ENCODE data around the gene TERB1. TPM values are rescaled to one million over a fixed set of nuclear protein-coding genes. Genes with fewer than 3 reads are reported as not detected.
A peak's percentile ranks its signal among the peaks of the same experiment; 100 is the strongest.

TERB1 gene
- polyA plus RNA-seq, 1 of the 3 experiments (the other 2 are of a cell fraction), result 0.08 TPM

DNA sequence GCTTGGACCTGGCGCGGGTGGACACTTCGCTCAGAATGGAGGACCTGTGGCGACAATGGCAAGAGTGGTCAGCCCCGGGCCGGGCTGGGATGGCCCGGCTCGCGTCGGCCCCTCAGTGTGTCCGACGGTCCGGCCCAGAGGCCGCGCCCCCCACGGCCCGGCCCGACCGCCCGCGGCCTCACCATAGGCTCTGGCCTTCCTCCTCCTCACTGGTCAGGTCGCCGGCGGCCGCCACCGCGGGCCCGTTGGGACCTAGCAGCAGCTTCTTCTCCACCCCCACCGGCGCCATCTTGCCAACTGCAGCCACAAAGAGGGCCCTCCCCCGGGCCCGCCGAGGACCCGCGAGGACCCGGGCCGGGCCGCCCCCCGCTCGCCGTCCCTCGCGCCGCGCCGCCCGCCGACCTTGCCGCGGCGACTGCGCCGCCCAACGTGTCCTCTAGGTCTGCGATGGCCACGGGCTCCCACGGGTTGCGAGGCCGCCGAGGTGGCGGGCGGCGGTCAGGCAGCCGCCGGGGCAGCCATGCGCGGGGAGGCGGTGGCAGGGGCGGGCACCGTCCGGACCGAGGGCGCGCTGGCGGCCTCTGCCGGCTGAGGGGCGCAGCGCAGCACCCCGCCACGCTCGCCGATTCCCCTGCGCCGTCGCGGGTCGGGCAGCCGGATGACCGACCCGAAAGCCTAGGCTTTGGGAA is 49.9 kb downstream of the TERB1 start, which contains the start of gene DYNC1LI2:
TSS of gene DYNC1LI2 (minus strand) at position 307 of the 689 bp plus-strand sequence. CDS start at position 289, 18 bp downstream.
- Histone ChIP-seq H3K4me1 (ENCODE audit: control insufficient read depth in 1 of 2, insufficient read depth in 2 of 2, low read depth in 1 of 2, low read length in 1 of 2) (peaks cover 15 to 17% of the 10 kb centered on the region in 2 experiments; a peak in 2 of 4 replicates), H3K4me3 (ENCODE audit: low read depth in 2 of 2, low read length in 1 of 2) (peak within 1 kb of the TSS; percentile 87 to 91), H3K36me3 (replicated peaks in 1 of 2; ENCODE audit: control insufficient read depth in 1 of 2, insufficient read depth in 2 of 2, low read length in 1 of 2) (peaks cover 18 to 33% of the 10 kb centered on the region in 2 experiments), H3F3A (replicated peaks; ENCODE audit: insufficient read depth) (no peaks in the 10 kb centered on the region), H4K20me1 (ENCODE audit: insufficient read depth) (peaks cover 36% of the 10 kb centered on the region), H3K9me3 (no peaks in the 10 kb centered on the region), H3K9ac (peak within 1 kb of the TSS; percentile 99), H3K9me2 (no peaks in the 10 kb centered on the region), H3K79me2 (ENCODE audit: insufficient read depth) (peaks cover 49% of the 10 kb centered on the region), H2AFZ (ENCODE audit: low read depth) (peak within 1 kb of the TSS; percentile 85), H3K27ac (ENCODE audit: low read depth in 2 of 2, low read length in 1 of 2) (peak within 1 kb of the TSS; percentile 75 to 92), H3K4me2 (peak within 1 kb of the TSS; percentile 79), H3K27me3 (ENCODE audit: insufficient read depth) (no peaks in the 10 kb centered on the region)
- CTCF ChIA-PET, result interaction anchor here (0.6 to 4.0 kb wide), 35 partner anchors 11 to 942 kb away, joined by 3 to 68 read pairs (median 5); partner anchors contain the start of genes NAE1 and PDP2
- TF ChIP-seq RXRA (IDR thresholded peaks at IDR 0.05; ENCODE audit: borderline replicate concordance, low read depth), result no peak
- TF ChIP-seq FOXJ3 (CRISPR knock-in tag; IDR thresholded peaks at IDR 0.05), result no peak
- TF ChIP-seq, protein P1, sequence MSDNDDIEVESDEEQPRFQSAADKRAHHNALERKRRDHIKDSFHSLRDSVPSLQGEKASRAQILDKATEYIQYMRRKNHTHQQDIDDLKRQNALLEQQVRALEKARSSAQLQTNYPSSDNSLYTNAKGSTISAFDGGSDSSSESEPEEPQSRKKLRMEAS (IDR thresholded peaks at IDR 0.05; ENCODE audit: low read depth), result peak; percentile 36; the same call in 1 of the 2 replicates
- TF ChIP-seq RCOR1 (IDR thresholded peaks at IDR 0.05; ENCODE audit: low read length), result no peak
- TF ChIP-seq, protein P2, sequence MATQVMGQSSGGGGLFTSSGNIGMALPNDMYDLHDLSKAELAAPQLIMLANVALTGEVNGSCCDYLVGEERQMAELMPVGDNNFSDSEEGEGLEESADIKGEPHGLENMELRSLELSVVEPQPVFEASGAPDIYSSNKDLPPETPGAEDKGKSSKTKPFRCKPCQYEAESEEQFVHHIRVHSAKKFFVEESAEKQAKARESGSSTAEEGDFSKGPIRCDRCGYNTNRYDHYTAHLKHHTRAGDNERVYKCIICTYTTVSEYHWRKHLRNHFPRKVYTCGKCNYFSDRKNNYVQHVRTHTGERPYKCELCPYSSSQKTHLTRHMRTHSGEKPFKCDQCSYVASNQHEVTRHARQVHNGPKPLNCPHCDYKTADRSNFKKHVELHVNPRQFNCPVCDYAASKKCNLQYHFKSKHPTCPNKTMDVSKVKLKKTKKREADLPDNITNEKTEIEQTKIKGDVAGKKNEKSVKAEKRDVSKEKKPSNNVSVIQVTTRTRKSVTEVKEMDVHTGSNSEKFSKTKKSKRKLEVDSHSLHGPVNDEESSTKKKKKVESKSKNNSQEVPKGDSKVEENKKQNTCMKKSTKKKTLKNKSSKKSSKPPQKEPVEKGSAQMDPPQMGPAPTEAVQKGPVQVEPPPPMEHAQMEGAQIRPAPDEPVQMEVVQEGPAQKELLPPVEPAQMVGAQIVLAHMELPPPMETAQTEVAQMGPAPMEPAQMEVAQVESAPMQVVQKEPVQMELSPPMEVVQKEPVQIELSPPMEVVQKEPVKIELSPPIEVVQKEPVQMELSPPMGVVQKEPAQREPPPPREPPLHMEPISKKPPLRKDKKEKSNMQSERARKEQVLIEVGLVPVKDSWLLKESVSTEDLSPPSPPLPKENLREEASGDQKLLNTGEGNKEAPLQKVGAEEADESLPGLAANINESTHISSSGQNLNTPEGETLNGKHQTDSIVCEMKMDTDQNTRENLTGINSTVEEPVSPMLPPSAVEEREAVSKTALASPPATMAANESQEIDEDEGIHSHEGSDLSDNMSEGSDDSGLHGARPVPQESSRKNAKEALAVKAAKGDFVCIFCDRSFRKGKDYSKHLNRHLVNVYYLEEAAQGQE (IDR thresholded peaks at IDR 0.05; ENCODE audit: low read depth, low read length), result 0 out of 2 replicates have a peak, but pooled peaks have one; percentile 17
- TF ChIP-seq RAD21 (IDR thresholded peaks at IDR 0.05; ENCODE audit: low read length), result peak; percentile 40; the same call in 1 of the 2 replicates
- 0 out of 4 replicates have a peak, but pooled peaks of 1 of the 2 experiments have one; percentile 6 for TF ChIP-seq EP300 (IDR thresholded peaks at IDR 0.05; ENCODE audit: borderline replicate concordance in 1 of 2, low read depth in 1 of 2, low read length in 1 of 2)
- TF ChIP-seq CTCF (IDR thresholded peaks at IDR 0.05), result peak; percentile 65
- no peak for TF ChIP-seq ZBTB33 (IDR thresholded peaks at IDR 0.05; ENCODE audit: borderline replicate concordance, low read depth)
- TF ChIP-seq SMC3 (IDR thresholded peaks at IDR 0.05; ENCODE audit: low read depth, low read length), result peak; percentile 56
- peak; percentile 93 for TF ChIP-seq YY1 (IDR thresholded peaks at IDR 0.05; ENCODE audit: low read depth)
- no peak for TF ChIP-seq SIN3A (IDR thresholded peaks at IDR 0.05; ENCODE audit: borderline replicate concordance, low read depth, low read length)
- no peak for TF ChIP-seq TEAD4 (IDR thresholded peaks at IDR 0.05; ENCODE audit: borderline replicate concordance, insufficient read depth)
- peak; percentile 73 for TF ChIP-seq POLR2AphosphoS5 (IDR thresholded peaks at IDR 0.05; ENCODE audit: low read depth, low read length)
- no peak for TF ChIP-seq RFX5 (IDR thresholded peaks at IDR 0.05; ENCODE audit: low read length)
- peak; percentile 65 for TF ChIP-seq NRF1 (IDR thresholded peaks at IDR 0.05; ENCODE audit: low read depth, low read length)
- peak; percentile 85 for TF ChIP-seq TAF1 (IDR thresholded peaks at IDR 0.05; ENCODE audit: borderline replicate concordance, low read depth, low read length)
- TF ChIP-seq EZH2phosphoT487 (IDR thresholded peaks at IDR 0.05; ENCODE audit: borderline replicate concordance, low read depth), result no peak
- TF ChIP-seq GABPA (IDR thresholded peaks at IDR 0.05; ENCODE audit: low read depth), result no peak
- 3% methylated on average over 11 of the region's 90 CpGs for WGBS (ENCODE audit: low lambda C conversion rate)
- POLR2A ChIA-PET, result interaction anchor here (0.6 to 2.5 kb wide), 9 partner anchors 9 to 121 kb away, joined by 3 to 7 read pairs (median 3); partner anchors contain the start of gene NAE1
- DNase-seq, result peak; percentile 98
